ENCODE measurements around the gene SORCS3. TPM values are rescaled to one million over a fixed set of nuclear protein-coding genes. Genes with fewer than 3 reads are reported as not detected.

Gene SORCS3
- total RNA-seq, 2 donors from 2014 or later: not detected

DNA sequence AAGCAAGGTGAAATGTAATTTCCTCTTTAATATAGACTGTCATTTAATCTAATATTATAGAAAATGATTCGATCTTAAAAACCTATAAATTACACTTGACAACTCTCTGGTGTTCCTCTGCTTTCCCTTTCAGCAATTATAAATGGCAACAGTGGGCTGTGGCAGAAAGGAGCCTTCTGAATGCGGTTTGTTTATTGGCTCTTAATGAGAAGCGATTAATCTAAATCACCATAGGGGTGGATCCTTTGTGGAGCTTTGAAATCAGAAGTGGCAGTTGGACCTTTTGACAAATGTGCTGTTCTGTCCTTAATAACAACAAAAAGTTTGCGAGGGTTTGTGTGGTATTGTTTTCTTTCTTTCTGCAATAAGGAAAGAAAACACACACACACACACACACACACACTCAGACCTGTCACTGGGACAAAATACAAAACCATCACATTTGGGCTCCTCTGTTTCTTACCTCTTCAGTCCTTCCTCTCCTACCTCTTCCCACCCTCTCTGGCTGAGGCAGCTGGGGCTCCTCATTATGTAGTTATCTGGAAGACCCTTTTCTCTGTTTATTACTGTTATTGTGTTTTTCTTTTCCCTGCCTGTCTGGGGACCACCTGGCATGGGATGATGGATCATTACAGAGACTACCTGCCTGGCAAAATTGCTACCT, 316.2 kb downstream of the SORCS3 start:
- TF ChIP-seq, protein P1, sequence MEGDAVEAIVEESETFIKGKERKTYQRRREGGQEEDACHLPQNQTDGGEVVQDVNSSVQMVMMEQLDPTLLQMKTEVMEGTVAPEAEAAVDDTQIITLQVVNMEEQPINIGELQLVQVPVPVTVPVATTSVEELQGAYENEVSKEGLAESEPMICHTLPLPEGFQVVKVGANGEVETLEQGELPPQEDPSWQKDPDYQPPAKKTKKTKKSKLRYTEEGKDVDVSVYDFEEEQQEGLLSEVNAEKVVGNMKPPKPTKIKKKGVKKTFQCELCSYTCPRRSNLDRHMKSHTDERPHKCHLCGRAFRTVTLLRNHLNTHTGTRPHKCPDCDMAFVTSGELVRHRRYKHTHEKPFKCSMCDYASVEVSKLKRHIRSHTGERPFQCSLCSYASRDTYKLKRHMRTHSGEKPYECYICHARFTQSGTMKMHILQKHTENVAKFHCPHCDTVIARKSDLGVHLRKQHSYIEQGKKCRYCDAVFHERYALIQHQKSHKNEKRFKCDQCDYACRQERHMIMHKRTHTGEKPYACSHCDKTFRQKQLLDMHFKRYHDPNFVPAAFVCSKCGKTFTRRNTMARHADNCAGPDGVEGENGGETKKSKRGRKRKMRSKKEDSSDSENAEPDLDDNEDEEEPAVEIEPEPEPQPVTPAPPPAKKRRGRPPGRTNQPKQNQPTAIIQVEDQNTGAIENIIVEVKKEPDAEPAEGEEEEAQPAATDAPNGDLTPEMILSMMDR (IDR thresholded peaks at IDR 0.05): no peak
- H3K4me3 ChIP-seq: no peak overlapping the region
- no peaks in the 10 kb centered on the region for H3K27me3 ChIP-seq (replicated peaks; ENCODE audit: insufficient read depth)
- H3K9me3 ChIP-seq: no peaks in the 10 kb centered on the region
- no peak overlapping the region for H3K27ac ChIP-seq
- H3K36me3 ChIP-seq: no peaks in the 10 kb centered on the region
- H3K4me1 ChIP-seq (ENCODE audit: control insufficient read depth in 1 of 2, low read depth in 2 of 2): no peaks in the 10 kb centered on the region
- DNase-seq (ENCODE audit: low spot score) (no peak), ATAC-seq (ENCODE audit: insufficient number of reproducible peaks, low FRiP score, low read depth) (no peak)

DNA sequence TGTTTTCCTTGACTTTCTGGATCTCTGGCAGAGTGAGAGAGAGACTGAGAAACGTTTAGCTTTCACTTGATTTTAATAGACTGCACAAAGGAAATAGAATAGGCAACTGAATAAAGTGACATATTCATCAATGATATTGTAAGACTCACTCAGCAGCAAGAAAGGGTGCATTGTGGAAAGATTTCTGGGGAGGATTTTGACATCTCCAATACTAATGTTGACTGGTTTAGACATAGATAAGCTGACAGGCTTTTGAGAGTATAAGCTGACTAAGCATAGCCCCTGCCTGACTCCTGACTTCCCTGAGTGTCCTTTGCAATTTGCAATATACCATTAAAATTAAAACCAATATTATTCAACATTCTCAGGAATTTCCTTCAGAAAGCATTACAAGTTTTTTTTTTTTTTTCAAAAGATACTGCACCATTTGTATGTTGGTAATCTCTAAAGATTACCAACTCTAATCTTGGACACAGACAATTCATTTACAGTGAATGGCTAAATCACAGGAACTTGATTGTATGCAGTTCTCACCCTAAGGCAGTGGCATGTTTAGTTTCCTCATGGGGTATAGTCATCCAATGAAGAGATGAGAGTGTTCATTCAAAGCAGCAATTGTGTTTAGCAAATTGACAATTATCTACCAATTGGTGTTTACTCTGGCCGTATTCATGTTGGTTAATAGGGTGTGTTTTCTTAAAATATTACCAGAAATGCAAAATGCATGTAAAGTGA, 325.6 kb downstream of the SORCS3 start:
- H3K4me3 ChIP-seq: no peak overlapping the region
- TF ChIP-seq, protein P1 (IDR thresholded peaks at IDR 0.05): no peak
- H3K27me3 ChIP-seq (replicated peaks; ENCODE audit: insufficient read depth): no peaks in the 10 kb centered on the region
- ATAC-seq (ENCODE audit: insufficient number of reproducible peaks, low FRiP score, low read depth): no peak
- no peaks in the 10 kb centered on the region for H3K36me3 ChIP-seq
- H3K27ac ChIP-seq: no peak overlapping the region
- no peaks in the 10 kb centered on the region for H3K9me3 ChIP-seq
- no peak for DNase-seq (ENCODE audit: low spot score)
- H3K4me1 ChIP-seq (ENCODE audit: control insufficient read depth in 1 of 2, low read depth in 2 of 2): no peaks in the 10 kb centered on the region

DNA sequence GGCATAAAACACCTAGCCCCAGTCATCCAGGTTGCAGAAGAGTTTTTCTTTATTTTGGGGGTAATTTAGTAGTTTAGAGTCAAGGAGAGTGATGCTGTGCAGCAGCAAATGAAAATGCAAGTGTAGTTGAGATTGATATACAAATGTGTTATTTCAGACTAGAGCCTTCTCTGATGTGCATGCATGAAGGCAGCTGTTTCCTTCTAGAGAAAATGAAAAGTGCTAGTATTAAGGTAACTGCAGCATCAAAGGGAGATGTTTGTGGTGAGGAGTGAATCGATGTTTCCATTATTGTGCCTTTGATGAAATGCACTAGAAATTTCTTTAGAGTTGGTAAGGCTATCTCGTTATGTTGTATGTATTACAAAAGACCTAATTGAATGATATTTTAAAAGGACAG, 339.3 kb downstream of the SORCS3 start:
- Histone ChIP-seq H3K27ac (no peak overlapping the region), H3K9me3 (no peaks in the 10 kb centered on the region), H3K4me3 (no peak overlapping the region), H3K4me1 (ENCODE audit: control insufficient read depth in 1 of 2, low read depth in 2 of 2) (no peaks in the 10 kb centered on the region), H3K27me3 (replicated peaks; ENCODE audit: insufficient read depth) (no peaks in the 10 kb centered on the region), H3K36me3 (no peaks in the 10 kb centered on the region)
- no peak for DNase-seq (ENCODE audit: low spot score)
- ATAC-seq (ENCODE audit: insufficient number of reproducible peaks, low FRiP score, low read depth): no peak
- TF ChIP-seq, protein P1 (IDR thresholded peaks at IDR 0.05): no peak

DNA sequence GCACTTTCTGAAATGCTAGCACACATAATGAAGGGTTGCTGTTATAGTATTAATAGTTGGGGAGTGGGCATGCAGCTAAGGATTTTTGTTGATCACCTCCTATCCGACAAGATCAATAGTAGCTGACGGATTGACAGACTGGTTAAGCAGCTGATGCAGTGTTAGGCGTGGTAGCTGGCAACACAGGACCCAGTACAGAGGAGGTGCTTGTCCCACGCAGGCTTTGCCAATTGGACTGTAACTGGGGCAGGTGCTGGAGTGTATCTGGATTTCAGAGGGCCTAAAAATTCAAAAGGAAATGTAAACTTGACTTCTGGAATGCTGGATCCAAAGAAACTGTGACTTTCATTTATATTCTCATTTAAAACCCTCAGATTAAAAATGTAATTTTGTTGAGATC, 340.9 kb downstream of the SORCS3 start:
- Histone ChIP-seq H3K27me3 (replicated peaks; ENCODE audit: insufficient read depth) (no peaks in the 10 kb centered on the region), H3K36me3 (no peaks in the 10 kb centered on the region), H3K9me3 (no peaks in the 10 kb centered on the region), H3K4me1 (ENCODE audit: control insufficient read depth in 1 of 2, low read depth in 2 of 2) (no peaks in the 10 kb centered on the region), H3K27ac (no peak overlapping the region), H3K4me3 (no peak overlapping the region)
- DNase-seq (ENCODE audit: low spot score) (no peak), ATAC-seq (ENCODE audit: insufficient number of reproducible peaks, low FRiP score, low read depth) (no peak)
- TF ChIP-seq, protein P1 (IDR thresholded peaks at IDR 0.05): no peak

DNA sequence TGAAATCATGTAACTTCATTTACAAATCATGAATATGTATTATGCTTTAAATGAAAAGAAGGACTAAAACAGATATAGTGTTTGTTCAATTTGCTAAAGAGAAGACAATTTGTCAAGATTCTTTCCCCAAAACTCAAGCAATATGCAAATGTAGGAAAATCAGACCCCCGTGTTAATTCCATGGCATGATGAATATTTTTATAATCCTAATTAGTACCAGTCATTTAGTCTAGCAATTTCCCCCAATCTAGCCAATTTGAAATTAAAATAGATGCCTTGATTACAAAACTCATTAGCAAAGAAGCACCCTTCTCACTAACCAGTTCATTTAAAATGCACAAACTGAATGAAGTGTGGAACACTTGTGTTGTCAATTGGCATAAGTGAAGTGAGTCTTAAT, 347.6 kb downstream of the SORCS3 start:
- no peak for DNase-seq (ENCODE audit: low spot score)
- no peak for ATAC-seq (ENCODE audit: insufficient number of reproducible peaks, low FRiP score, low read depth)
- no peaks in the 10 kb centered on the region for H3K27me3 ChIP-seq (replicated peaks; ENCODE audit: insufficient read depth)
- no peak overlapping the region for H3K4me3 ChIP-seq
- TF ChIP-seq, protein P1 (IDR thresholded peaks at IDR 0.05): no peak
- no peaks in the 10 kb centered on the region for H3K9me3 ChIP-seq
- H3K27ac ChIP-seq: no peak overlapping the region
- H3K36me3 ChIP-seq: no peaks in the 10 kb centered on the region
- H3K4me1 ChIP-seq (ENCODE audit: control insufficient read depth in 1 of 2, low read depth in 2 of 2): no peaks in the 10 kb centered on the region

Measured in thoracic aorta (tissue), 2 donors.